NCI-H524 (cell line): Measurements from ENCODE around the gene HDAC6.
A peak's percentile ranks its signal among the peaks of the same experiment; 100 is the strongest.
"Not testable (repeated sequence)": the region's sequence is repeated elsewhere in the genome, so short reads cannot be mapped to it uniquely, and the experiment has no call there.

Source experiments
- DNase-seq, 2 experiments: peaks; one replicate each; lab custom pipeline; 2025; lab: John Stamatoyannopoulos, UW

The HDAC6 gene

DNA sequence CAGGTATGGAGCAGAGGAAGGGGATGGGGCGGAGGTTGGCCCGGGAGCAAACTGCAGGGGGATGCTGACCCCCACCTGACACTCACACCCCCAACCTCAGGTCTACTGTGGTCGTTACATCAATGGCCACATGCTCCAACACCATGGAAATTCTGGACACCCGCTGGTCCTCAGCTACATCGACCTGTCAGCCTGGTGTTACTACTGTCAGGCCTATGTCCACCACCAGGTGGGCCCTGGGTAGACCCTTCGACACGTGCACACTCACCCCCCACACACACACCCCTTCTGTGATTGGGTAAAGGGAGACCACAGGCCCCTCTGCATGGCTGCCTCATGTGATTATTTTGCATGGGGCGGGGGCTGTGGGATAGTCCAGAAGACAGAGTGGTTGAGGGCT is 22.2 kb downstream of the HDAC6 start:
- DNase-seq, result no peak

DNA sequence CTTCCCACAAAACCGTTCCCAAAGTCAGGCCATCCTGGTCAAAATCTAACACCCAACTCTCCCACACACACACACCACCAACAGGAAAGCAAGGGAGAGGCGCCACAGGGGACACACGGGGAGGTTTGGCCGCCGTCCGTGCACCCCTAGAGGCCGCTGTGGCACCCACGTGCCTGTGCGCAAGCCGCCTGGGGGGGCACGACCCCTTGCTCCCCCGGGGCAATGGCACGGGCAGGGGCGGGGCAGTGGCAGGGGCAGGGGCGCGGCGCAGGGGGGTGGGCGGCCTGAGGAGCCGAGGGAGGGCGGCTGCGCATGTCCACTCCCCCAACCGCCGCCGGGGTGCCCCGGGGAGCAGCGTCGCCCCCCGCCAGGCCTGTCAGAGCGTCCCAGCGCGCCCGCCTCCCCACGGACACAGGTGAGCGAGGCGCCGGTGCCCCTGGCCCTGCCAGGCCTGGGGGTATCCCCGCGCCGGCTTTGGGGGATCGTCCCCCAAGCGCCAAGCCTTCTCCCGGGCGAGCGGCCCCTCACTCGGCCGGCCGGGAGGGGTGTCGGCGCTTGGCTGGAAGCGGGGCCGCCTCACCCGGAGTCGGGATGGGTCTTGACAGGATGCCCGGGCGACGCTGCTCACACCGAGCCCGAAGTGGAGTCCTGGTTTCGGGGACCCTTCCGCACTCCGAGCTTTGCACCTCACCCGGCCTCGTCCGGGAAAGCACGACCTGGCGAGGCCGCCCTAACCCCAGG is 24.4 kb downstream of the HDAC6 start, which contains the start of gene ERAS:
TSS of gene ERAS (plus strand) at position 379 of the 741 bp plus-strand sequence. CDS start 2,611 bp downstream, outside the sequence.
- DNase-seq, result no peak

DNA sequence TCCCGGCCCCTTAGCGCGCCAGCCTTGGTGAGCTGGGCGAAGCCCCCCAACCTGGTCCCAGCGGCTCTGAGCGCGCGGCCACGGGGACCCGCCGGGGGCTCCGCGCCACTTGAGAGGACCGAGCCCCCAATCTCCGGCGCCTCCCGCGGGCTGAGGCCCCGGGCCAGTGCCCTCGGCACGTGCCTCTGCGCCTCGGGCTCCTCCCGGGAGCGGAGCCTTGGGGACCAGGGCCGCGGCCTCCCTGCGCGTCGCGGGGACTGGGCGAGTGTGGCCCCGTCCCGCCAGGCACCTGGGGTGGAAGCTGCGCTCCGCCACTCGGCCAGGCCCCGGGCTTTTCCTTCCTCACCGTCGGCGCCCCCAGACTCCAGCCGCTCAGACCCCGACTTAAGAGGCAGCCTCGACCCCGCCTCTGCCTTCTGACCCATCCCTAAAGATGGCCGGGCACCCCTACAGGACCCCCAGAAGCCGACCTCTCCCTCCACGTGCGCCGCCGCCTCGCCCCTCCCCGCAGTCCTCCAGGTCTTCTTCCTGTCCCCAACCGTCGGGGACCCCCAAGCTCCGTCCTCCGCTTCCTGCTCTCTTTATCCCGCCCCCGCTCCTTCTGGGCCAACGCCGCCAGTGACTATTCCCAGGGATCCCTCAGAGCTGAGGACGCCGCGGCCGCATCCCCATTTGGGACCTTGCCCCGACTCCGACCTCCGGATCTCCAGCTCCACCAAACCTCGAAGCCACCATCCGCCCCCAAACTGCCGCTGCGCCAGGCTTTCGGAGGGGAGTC is 25.2 kb downstream of the HDAC6 start:
- DNase-seq, result no peak

DNA sequence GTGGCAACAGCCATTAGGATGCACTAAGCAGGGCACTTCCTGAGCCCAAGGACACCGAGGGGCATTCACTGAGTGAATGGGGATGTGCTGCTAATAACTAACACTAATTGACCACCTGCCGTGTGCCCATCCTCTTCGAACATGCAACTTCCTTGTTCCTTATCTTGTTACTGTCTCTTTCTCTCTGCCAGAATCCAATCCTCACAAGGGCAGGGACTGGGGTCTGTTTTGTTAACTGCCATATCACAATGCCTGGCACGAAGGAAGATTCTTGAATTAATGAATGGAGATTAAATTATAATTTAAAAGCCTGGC is 25.7 kb downstream of the HDAC6 start:
- DNase-seq, result no peak

DNA sequence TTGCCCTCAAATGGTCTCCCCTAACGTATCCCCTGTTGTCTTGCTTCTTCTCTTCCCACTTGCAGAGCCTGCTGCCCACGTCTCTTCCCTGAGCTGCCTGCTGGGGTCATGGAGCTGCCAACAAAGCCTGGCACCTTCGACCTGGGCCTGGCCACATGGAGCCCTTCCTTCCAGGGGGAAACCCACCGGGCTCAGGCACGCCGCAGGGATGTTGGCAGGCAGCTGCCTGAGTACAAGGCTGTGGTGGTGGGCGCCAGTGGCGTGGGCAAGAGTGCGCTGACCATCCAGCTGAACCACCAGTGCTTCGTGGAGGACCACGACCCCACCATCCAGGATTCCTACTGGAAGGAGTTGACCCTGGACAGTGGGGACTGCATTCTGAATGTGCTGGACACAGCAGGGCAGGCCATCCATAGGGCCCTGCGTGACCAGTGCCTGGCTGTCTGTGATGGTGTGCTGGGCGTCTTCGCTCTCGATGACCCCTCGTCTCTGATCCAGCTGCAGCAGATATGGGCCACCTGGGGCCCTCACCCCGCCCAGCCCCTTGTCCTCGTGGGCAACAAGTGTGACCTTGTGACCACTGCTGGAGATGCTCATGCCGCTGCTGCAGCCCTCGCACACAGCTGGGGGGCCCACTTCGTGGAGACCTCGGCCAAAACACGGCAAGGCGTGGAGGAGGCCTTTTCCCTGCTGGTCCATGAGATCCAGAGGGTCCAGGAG is 27.3 kb downstream of the HDAC6 start:
- no peak for DNase-seq

DNA sequence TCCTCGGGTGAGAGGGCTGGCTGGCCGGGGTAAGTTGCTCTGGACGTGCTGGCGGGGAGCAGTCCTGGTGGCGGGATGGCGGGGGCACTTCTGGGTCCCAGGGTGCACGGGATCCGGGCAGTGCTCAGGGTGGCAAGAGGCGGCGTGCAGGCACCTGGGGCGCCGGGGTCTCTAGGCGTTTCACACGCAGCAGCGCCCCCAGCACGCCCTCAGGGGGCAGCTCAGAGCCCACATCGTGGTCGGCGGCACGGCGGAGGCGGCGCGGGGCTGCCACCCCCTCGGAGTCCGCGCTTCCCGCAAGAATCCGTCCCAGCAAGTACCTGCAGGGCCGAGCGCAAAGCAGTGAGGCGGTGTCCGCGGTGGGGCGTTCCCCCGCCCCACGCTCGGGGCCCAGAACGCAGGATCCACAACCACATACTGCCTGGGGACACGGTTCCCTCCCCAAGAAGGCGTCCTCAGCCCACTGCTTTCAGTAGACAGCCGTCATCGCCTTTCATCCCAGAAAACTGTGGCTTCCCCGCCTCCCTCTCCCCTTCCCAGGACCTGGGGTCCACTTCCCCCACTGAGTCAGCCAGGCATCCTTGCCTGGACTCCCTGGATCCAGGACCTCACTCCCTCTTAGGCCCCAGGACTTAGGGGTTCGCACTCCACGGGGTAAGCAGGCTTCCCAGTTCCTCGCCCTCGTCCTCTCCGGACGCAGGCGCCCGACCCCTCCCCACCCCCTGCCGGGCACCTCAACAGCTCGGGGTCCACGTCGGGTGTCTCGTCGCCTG is 29.5 kb downstream of the HDAC6 start:
- no peak for DNase-seq

DNA sequence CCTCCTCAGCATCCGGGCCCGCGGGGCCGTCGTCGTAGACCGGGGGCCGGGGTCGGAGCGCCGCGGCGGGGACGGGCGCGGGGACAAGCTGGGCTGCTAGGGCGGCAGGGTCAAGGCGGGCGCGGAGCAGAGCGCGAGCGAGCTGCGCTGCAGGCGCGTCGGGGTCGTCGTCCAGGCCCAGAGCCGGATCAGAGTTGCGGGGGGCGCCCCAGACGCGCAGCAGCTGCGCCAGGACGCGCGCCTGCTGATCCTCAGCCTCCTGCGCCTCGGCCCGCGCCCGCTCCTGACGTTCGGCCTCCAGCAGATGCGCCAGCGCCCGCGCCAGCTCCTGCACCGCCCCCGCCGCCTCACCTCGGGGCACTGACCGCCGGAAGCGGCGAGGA is 30.0 kb downstream of the HDAC6 start:
- DNase-seq, result no peak

DNA sequence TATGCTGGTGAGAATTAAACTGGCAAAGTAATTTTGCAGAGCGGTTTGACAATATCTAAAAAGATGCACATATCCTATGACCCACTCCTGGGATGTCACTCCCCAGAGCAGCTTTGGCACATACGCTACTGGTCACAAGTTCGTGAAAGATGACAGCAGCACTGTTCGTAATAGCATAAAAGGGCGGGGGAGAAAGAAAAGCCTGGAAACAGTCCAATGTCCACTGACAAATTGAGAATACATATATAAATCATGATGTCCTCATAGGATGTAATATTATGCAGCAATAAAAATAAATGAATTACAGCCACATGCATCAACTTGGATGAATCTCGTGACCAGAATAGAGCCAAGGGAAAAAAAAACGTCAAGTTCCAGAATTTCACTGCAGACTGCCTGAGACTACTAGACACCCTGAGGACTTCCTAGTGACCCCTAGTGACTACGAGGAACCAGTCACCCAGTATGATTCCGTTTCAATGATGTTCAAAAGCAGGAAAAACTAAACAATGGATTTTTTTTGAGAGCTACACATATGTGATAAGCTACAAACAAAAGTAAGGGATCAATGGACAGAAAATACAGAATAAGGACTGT is 31.8 kb downstream of the HDAC6 start:
- DNase-seq, result peak in 1 of 2 experiments; percentile 16

DNA sequence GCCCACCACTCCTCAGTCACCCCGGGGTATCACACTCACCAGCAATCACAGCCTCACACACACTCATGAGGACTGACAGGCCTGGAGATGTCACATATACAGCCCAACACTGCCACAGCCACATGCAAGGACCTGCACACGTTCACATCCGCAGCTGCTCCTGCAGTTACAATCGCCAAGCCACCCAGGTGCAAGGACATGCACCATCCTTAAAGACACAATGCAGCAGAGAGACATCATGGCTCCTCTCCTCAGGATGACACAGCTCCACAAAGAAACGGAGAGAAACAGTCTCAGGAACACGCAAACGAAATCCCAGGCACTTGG is 32.5 kb downstream of the HDAC6 start:
- DNase-seq, result peak in 1 of 2 experiments; percentile 33

DNA sequence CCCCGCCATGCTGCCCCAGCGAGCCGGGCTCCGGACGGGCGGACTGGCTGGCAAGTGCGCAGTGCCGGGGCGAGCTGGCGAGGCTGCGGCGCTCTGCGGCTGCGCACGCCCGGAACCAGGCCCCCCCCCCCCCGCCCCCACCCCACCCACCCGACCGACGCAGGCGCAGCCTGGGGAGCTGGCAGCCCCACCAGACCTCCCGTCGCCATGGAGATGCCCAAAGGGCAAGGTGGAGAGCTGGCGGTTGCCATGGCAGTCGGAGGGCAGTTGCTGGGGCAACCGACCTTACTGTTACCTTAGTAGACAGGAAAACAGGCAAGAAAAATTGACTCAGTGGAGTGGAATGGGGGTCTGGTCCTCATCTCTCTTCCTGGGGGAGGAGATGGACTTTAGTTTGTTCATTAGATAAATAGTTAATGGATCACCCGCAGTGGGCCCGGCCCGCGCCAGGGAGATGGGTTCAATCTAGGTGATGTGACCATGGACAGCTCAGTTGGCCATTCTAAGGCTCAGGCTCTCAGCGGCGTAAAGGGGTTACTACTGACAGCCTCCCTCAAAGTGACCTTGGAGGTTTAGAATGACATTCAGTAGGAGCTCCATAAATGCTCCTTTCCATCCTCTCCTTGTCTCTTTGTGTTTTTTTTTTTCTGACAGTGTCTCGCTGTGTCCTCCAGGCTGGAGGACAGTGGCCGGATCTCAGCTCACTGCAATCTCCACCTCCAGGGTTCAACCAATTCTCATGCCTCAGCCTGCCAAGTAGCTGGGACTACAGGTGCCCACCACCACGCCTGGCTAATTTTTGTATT is 33.9 kb downstream of the HDAC6 start, which contains the start of gene PCSK1N:
TSS of gene PCSK1N (minus strand) at position 87 of the 806 bp plus-strand sequence. CDS start at position 9, 78 bp downstream.
- peak; percentile 69 to 84 for DNase-seq

DNA sequence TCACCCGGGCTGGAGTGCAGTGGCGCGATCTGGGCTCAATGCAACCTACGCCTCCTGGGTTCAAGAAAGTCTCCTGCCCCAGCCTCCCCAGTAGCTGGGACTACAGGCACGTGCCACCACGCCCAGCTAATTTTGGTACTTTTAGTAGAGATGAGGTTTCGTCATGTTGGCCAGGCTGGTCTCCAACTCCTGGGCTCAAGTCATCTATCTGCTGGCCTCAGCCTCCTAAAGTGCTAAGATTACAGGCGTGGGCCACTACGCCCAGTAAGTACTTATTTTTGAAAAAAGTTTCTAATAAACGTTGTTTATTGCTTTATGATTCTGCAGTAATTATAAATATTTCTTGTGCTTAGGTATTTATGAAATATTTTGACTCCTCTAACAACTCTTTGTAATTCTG is 37.8 kb downstream of the HDAC6 start:
- no peak for DNase-seq

DNA sequence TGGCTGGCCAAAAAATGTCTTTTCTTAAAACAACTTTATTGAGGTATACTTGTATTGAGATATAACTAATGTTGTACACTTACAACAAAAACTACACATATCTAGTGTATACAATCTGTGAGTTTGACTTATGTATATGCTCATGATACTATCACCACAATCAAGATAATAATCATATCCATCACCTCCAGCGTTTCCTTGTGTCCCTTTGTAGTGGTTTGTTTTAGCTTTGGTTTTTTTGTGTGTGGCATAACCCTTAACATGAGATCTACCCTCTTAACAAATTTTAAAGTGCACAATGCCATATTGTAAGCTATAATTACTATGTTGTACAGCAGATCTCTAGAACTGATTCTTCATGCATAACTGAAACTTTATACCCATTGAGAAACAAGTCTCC is 47.0 kb downstream of the HDAC6 start:
- DNase-seq, result no peak

DNA sequence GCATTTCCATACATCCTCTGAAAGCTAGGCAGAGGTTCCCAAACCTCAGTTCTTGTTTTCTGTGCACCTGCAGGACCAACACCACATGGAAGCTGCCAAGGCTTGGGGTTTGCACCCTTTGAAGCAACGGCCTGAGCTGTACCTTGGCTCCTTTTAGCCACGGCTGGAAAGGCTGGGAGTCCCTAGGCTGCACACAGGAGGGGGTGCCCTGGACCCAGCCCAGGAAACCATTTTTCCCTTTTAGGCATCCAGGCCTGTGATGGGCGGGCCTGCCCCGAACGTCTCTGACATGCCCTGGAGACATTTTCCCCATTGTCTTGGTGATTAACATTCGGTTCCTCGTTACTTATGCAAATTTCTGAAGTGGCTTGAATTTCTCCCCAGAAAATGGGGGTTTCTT is 51.0 kb downstream of the HDAC6 start:
- DNase-seq, result no peak

DNA sequence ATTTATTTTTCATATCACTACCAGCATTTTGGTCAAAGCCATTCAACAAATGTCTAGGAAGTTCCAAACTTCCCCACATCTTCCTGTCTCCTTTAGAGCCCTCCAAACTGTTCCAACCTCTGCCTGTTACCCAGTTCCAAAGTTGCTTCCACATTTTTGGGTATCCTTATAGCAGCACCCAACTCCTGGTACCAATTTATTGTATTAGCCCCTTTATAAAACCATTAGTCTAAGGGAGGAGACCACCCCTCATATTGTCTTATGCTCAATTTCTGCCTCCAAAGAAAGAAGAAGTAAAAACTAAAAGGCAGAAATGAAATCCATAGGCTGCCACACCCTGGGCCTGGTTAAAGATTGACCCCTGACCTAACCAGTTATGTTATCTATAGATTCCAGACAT is 51.6 kb downstream of the HDAC6 start:
- DNase-seq, result not testable (repeated sequence)

DNA sequence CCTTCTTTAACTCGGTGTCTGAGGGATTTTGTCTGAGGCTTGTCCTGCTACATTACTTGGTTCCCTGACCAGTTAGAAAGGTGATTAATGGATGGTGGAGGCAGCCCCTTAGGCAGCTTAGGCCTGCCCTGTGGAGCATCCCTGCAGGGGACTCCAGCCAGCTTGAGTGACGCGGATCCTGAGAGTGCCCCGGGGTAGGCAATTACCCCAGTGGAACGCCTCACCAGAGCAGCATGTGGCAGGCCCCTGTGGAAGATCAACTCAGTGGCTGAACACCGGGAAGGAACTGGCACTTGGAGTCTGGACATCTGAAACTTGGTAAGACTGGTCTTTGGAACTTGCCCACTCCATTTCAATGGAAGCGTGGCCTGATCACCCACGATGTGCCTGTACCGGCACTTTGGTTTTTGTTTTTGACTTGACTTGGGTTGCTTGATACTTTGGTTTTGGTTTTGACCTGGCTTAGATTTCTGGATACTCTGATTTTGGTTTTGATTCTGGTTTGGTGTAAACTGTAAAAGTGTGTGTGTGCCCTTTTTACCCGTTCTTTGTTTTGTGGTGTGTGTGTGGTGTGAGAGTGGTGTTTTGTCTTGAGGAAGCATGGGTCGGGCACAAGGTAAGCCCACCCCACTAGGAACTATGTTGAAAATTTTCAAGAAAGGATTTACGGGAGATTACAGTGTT is 52.4 kb downstream of the HDAC6 start:
- DNase-seq, result not testable (repeated sequence)

DNA sequence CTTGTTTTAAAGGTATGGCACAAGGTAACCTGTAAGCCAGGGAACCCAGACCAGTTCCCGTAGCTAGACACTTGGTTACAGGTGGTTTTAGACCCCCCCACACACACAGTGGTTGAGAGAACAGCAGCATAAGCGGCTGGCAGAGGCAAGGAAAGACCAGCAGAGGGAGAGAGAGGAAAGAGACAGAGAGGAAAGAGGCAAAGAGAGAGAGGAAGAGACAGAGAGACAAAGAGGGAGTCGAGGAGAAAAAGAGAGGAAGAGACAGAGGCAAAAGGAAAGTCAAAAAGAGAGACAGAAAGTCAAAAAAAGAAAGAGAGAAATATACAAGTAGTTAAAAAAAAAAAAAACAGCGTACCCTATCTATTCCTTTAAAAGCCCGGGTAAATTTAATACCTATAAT is 53.0 kb downstream of the HDAC6 start:
- DNase-seq, result peak in 1 of 2 experiments; percentile 11

DNA sequence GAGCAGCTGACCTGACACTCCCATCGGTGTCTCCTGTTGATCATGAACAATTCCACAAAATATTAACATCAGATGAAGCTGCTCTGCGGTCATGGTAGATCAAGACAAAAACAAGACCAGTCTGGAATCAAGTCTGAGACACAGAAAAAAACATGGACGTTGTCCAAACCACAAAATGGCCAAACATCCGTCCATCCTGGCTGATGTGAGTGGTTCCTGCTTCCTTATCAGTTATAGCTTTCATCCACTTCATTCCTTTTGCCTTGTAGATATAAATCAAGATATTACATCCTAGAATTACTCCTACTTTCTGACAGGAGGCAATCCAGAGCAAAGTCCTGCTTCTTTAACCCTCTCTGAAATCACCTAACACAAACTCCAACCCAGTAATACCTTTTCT is 62.3 kb downstream of the HDAC6 start:
- no peak for DNase-seq

DNA sequence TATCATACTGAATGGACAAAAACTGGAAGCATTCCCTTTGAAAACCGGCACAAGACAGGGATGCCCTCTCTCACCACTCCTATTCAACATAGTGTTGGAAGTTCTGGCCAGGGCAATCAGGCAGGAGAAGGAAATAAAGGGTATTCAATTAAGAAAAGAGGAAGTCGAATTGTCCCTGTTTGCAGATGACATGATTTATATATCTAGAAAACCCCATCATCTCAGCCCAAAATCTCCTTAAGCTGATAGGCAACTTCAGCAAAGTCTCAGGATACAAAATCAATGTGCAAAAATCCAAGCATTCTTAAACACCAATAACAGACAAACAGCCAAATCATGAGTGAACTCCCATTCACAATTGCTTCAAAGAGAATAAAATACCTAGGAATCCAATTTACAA is 70.2 kb downstream of the HDAC6 start:
- DNase-seq, result not testable (repeated sequence)
